ENCODE measurements around the gene HPSE2. TPM values are rescaled to one million over a fixed set of nuclear protein-coding genes. Genes with fewer than 3 reads are reported as not detected.

HPSE2 gene
- total RNA-seq, 6 experiments from 2014 or later: 0.05 to 0.09 TPM; not detected in 4

- no peak overlapping the region for H3K27ac Mint-ChIP-seq
- H3K27me3 Mint-ChIP-seq (ENCODE audit: insufficient read depth): no peaks in the 10 kb centered on the region; the same call in 1 of the 2 replicates
- TF ChIP-seq CTCF (IDR thresholded peaks at IDR 0.05): no peak
- peak; percentile 45 for DNase-seq
- no peaks in the 10 kb centered on the region; the same call in 1 of the 2 replicates for H3K9me3 Mint-ChIP-seq
- no peak overlapping the region for H3K4me3 Mint-ChIP-seq
- H3K36me3 Mint-ChIP-seq (ENCODE audit: low read depth): no peaks in the 10 kb centered on the region
- H3K4me1 Mint-ChIP-seq (ENCODE audit: low read depth): peaks cover 24% of the 10 kb centered on the region; the same call in 1 of the 2 replicates
These were observed 314.8 kb downstream of the HPSE2 start for GRCh38 chr10:98920807-98921206.

GRCh38 chr10:98920360-98920759 is 315.3 kb downstream of the HPSE2 start:
- H3K4me1 Mint-ChIP-seq (ENCODE audit: low read depth): peaks cover 24% of the 10 kb centered on the region; the same call in 1 of the 2 replicates
- H3K27ac Mint-ChIP-seq: no peak overlapping the region; the same call in 1 of the 2 replicates
- H3K36me3 Mint-ChIP-seq (ENCODE audit: low read depth): no peaks in the 10 kb centered on the region
- H3K9me3 Mint-ChIP-seq: no peaks in the 10 kb centered on the region; the same call in 1 of the 2 replicates
- H3K27me3 Mint-ChIP-seq (ENCODE audit: insufficient read depth): no peaks in the 10 kb centered on the region; the same call in 1 of the 2 replicates
- TF ChIP-seq CTCF (IDR thresholded peaks at IDR 0.05): no peak
- no peak overlapping the region; the same call in 1 of the 2 replicates for H3K4me3 Mint-ChIP-seq
- no peak for DNase-seq

- Mint-ChIP-seq H3K27ac (no peak overlapping the region; the same call in 1 of the 2 replicates), H3K27me3 (ENCODE audit: insufficient read depth) (no peaks in the 10 kb centered on the region; the same call in 1 of the 2 replicates), H3K4me3 (no peak overlapping the region), H3K4me1 (ENCODE audit: low read depth) (peaks cover 24% of the 10 kb centered on the region; the same call in 1 of the 2 replicates), H3K36me3 (ENCODE audit: low read depth) (no peaks in the 10 kb centered on the region), H3K9me3 (no peaks in the 10 kb centered on the region; the same call in 1 of the 2 replicates)
- TF ChIP-seq CTCF (IDR thresholded peaks at IDR 0.05): no peak
- DNase-seq: peak; percentile 24
These were observed 315.8 kb downstream of the HPSE2 start for GRCh38 chr10:98919899-98920298.

GRCh38 chr10:98917828-98918227 is 317.8 kb downstream of the HPSE2 start:
- no peaks in the 10 kb centered on the region for H3K36me3 Mint-ChIP-seq (ENCODE audit: low read depth)
- no peaks in the 10 kb centered on the region; the same call in 1 of the 2 replicates for H3K27me3 Mint-ChIP-seq (ENCODE audit: insufficient read depth)
- H3K4me1 Mint-ChIP-seq (ENCODE audit: low read depth): peaks cover 24% of the 10 kb centered on the region; the same call in 1 of the 2 replicates
- no peak overlapping the region for H3K27ac Mint-ChIP-seq
- DNase-seq: no peak
- no peak for TF ChIP-seq CTCF (IDR thresholded peaks at IDR 0.05)
- no peak overlapping the region for H3K4me3 Mint-ChIP-seq
- H3K9me3 Mint-ChIP-seq: no peaks in the 10 kb centered on the region; the same call in 1 of the 2 replicates

- H3K36me3 Mint-ChIP-seq (ENCODE audit: low read depth): no peaks in the 10 kb centered on the region
- peaks cover 24% of the 10 kb centered on the region; the same call in 1 of the 2 replicates for H3K4me1 Mint-ChIP-seq (ENCODE audit: low read depth)
- no peaks in the 10 kb centered on the region; the same call in 1 of the 2 replicates for H3K27me3 Mint-ChIP-seq (ENCODE audit: insufficient read depth)
- no peak overlapping the region for H3K27ac Mint-ChIP-seq
- no peak overlapping the region for H3K4me3 Mint-ChIP-seq
- TF ChIP-seq CTCF (IDR thresholded peaks at IDR 0.05): peak; percentile 15; the same call in 1 of the 2 replicates
- no peaks in the 10 kb centered on the region; the same call in 1 of the 2 replicates for H3K9me3 Mint-ChIP-seq
- DNase-seq: peak; percentile 29
These were observed 319.0 kb downstream of the HPSE2 start for GRCh38 chr10:98916526-98917125.
